ENCODE results near the gene LAX1. TPM values are rescaled to one million over a fixed set of nuclear protein-coding genes. Genes with fewer than 3 reads are reported as not detected.

LAX1 gene
- total RNA-seq, 4 donors from 2014 or later, result 0.66 to 3.1 (median 1.6) TPM

- ATAC-seq, result no peak
- peaks cover 0 to 42% of the 10 kb centered on the region in 2 donors for H3K36me3 ChIP-seq
- H3K4me1 ChIP-seq, result peaks cover 0 to 50% (median 8%) of the 10 kb centered on the region in 3 donors
- H3K4me3 ChIP-seq, result no peak overlapping the region
- no peaks in the 10 kb centered on the region for H3K9me3 ChIP-seq
- no peak for TF ChIP-seq CTCF (IDR thresholded peaks at IDR 0.05)
- 93 to 100% methylated on average over 6 to 7 of the region's 7 CpGs for WGBS, 2 donors (ENCODE audit: low coverage in 1 of 2)
- no peak overlapping the region for H3K27ac ChIP-seq
- H3K27me3 ChIP-seq, result no peaks in the 10 kb centered on the region
These were observed 40.7 kb downstream of the LAX1 start for GRCh38 chr1:203805689-203806088.

GRCh38 chr1:203807196-203807595, 42.2 kb downstream of the LAX1 start:
- Histone ChIP-seq H3K4me1 (peaks cover 0 to 44% (median 7%) of the 10 kb centered on the region in 3 donors), H3K4me3 (no peak overlapping the region), H3K27me3 (no peaks in the 10 kb centered on the region), H3K9me3 (no peaks in the 10 kb centered on the region), H3K27ac (no peak overlapping the region), H3K36me3 (peaks cover 0 to 46% of the 10 kb centered on the region in 2 donors)
- TF ChIP-seq EP300 (IDR thresholded peaks at IDR 0.05) (no peak), CTCF (IDR thresholded peaks at IDR 0.05) (no peak)
- ATAC-seq, result no peak
- 35 to 68% methylated on average over 2 of the region's 2 CpGs for WGBS, 2 donors (ENCODE audit: low coverage in 1 of 2)

- Histone ChIP-seq H3K4me3 (no peak overlapping the region), H3K4me1 (peaks cover 0 to 20% (median 0%) of the 10 kb centered on the region in 3 donors), H3K27me3 (no peaks in the 10 kb centered on the region), H3K36me3 (peaks cover 0 to 54% of the 10 kb centered on the region in 2 donors), H3K9me3 (no peaks in the 10 kb centered on the region), H3K27ac (no peak overlapping the region)
- TF ChIP-seq POLR2A (IDR thresholded peaks at IDR 0.05) (no peak), EP300 (IDR thresholded peaks at IDR 0.05) (no peak), POLR2AphosphoS5 (IDR thresholded peaks at IDR 0.05) (no peak), CTCF (IDR thresholded peaks at IDR 0.05) (no peak)
- ATAC-seq, result no peak
- 92 to 100% methylated on average over 1 to 2 of the region's 2 CpGs for WGBS, 2 donors (ENCODE audit: low coverage in 1 of 2)
These were observed 48.8 kb downstream of the LAX1 start for GRCh38 chr1:203813581-203814341.

GRCh38 chr1:203818399-203818798, 53.4 kb downstream of the LAX1 start:
- Histone ChIP-seq H3K36me3 (peaks cover 5 to 87% of the 10 kb centered on the region in 2 donors), H3K27ac (no peak overlapping the region), H3K27me3 (no peaks in the 10 kb centered on the region), H3K4me1 (peaks cover 0 to 14% (median 0%) of the 10 kb centered on the region in 3 donors), H3K9me3 (no peaks in the 10 kb centered on the region), H3K4me3 (no peak overlapping the region)
- 78 to 90% methylated on average over 3 to 6 of the region's 6 CpGs for WGBS, 2 donors (ENCODE audit: low coverage in 1 of 2)
- no peak for TF ChIP-seq EP300 (IDR thresholded peaks at IDR 0.05)
- no peak for TF ChIP-seq CTCF (IDR thresholded peaks at IDR 0.05)
- TF ChIP-seq POLR2A (IDR thresholded peaks at IDR 0.05), result no peak
- no peak for TF ChIP-seq POLR2AphosphoS5 (IDR thresholded peaks at IDR 0.05)
- no peak for ATAC-seq

- Histone ChIP-seq H3K27ac (no peak overlapping the region), H3K27me3 (no peaks in the 10 kb centered on the region), H3K9me3 (no peaks in the 10 kb centered on the region), H3K4me3 (no peak overlapping the region), H3K4me1 (peaks cover 0 to 12% (median 0%) of the 10 kb centered on the region in 3 donors), H3K36me3 (peaks cover 7 to 71% of the 10 kb centered on the region in 2 donors)
- ATAC-seq, result no peak
- WGBS, 2 donors (ENCODE audit: low coverage in 1 of 2), result 67% methylated on average over 1 of the region's 1 CpG; no CpG with 5 or more reads in 1 of the 2 donors
- TF ChIP-seq EP300 (IDR thresholded peaks at IDR 0.05) (no peak), POLR2AphosphoS5 (IDR thresholded peaks at IDR 0.05) (no peak), CTCF (IDR thresholded peaks at IDR 0.05) (no peak)
These were observed 58.3 kb downstream of the LAX1 start for GRCh38 chr1:203823306-203823705.

Data from gastroesophageal sphincter (tissue), 4 donors.